Stomach (tissue), 9 donors: Measurements from ENCODE around the gene TRAPPC8. TPM values are rescaled to one million over a fixed set of nuclear protein-coding genes. Genes with fewer than 3 reads are reported as not detected.
A peak's percentile ranks its signal among the peaks of the same experiment; 100 is the strongest.
"Not testable (repeated sequence)": the region's sequence is repeated elsewhere in the genome, so short reads cannot be mapped to it uniquely, and the experiment has no call there.

Experiments used
- DNase-seq, 2 donors: peaks; one replicate each; pipeline versions ENCODE4 v3.0.0 to v3.0.0-alpha.2; 2013 to 2019
- H3K27ac ChIP-seq, 5 donors: fragments of 200-600 bp in 4 of 5; sonication (generic) in 4 of 5; one replicate each; pipeline ENCODE4 v1.5.1; 2013 to 2019; ENCODE audit warnings: mild to moderate bottlenecking in 1 of 5, moderate library complexity in 1 of 5
- H3K27me3 ChIP-seq, 3 donors: fragments of 200-600 bp; sonication (generic); one replicate each; pipeline ENCODE4 v1.5.1; 2017 to 2019; ENCODE audit warnings: mixed run types in 1 of 3
- H3K36me3 ChIP-seq, 4 donors: fragments of 200-600 bp; sonication (generic); 1 replicate in 3 of 4; 2 replicates in 1 of 4; pipeline ENCODE4 v1.5.1; 2016 to 2019
- H3K4me1 ChIP-seq, 4 donors: fragments of 200-600 bp; sonication (generic); one replicate each; pipeline ENCODE4 v1.5.1; 2016 to 2019
- H3K4me3 ChIP-seq, 4 donors: fragments of 200-600 bp; sonication (generic) in 3 of 4; one replicate each; pipeline ENCODE4 v1.5.1; 2016 to 2019; ENCODE audit warnings: mild to moderate bottlenecking in 1 of 4
- H3K9me3 ChIP-seq, 4 donors: fragments of 200-600 bp; sonication (generic); one replicate each; pipeline ENCODE4 v1.5.1; 2016 to 2019
- CTCF ChIP-seq, 7 experiments: fragments of 450-650 bp in 4 of 7; fragments of 200-600 bp in 3 of 7; sonication (generic) in 3 of 7; IDR thresholded peaks; one replicate each; pipeline ENCODE4 v1.5.1; 2016 to 2019; ENCODE audit warnings: antibody characterized with exemption in 7 of 7, control low read depth in 2 of 7, mild to moderate bottlenecking in 1 of 7
- EP300 ChIP-seq: sonication (generic); formaldehyde crosslinking; IDR thresholded peaks from one replicate; pipeline ENCODE4 v1.6.1; 2017; ENCODE audit warnings: antibody characterized with exemption
- POLR2A ChIP-seq, 4 donors: fragments of 450-650 bp; IDR thresholded peaks; one replicate each; pipeline ENCODE4 v1.6.1; 2016; ENCODE audit warnings: antibody characterized with exemption in 4 of 4, control low read depth in 2 of 4, mild to moderate bottlenecking in 1 of 4, moderate library complexity in 1 of 4
- POLR2AphosphoS5 ChIP-seq, 3 donors: sonication (generic); formaldehyde crosslinking; IDR thresholded peaks; one replicate each; pipeline ENCODE4 v1.6.1; 2016; ENCODE audit warnings: antibody characterized with exemption in 3 of 3
- WGBS, 5 donors: extraction: QIAGEN DNeasy Blood & Tissue Kit in 3 of 5; methylation state at CpG; one replicate each; pipeline versions ENCODE4 v1.1.5 to v1.1.7; 2013 to 2018; 5-methylcytosine and 5-hydroxymethylcytosine counted together
- intact Hi-C: fragments of 100-400 bp; cut with DNase I; formaldehyde crosslinking; loops from one replicate; pipeline ENCODE4 v1.15.1; 2023; ENCODE audit warnings: low total_unique reads
- polyA plus RNA-seq, 3 donors: library from polyadenylated mRNA; stranded (reverse); fragments of 200-250 nt; gene quantifications; one replicate each; pipeline ENCODE4 v1.2.3, GENCODE V29; 2013
- total RNA-seq, 5 donors: library from RNA; depleted of rRNA; stranded (reverse); fragments of >200 nt; gene quantifications; one replicate each; pipeline versions ENCODE4 v1.1.0 to v1.2.3, GENCODE V29; 2014 to 2016
- donor health status: healthy with polysubstance abuse.
- donor health status: Bipolar disorder and iron deficiency.
- donor health status: healthy.

Gene TRAPPC8
- total and polyA plus RNA-seq, 8 donors = 8.6 to 75.6 (median 37.2) TPM

GRCh38 chr18:31952223-31952622, 9.3 kb upstream of the TRAPPC8 start:
- no peak overlapping the region for H3K27ac ChIP-seq

GRCh38 chr18:31950583-31950982, 7.7 kb upstream of the TRAPPC8 start:
- intact Hi-C loops = no loop called here
- no peaks in the 10 kb centered on the region for H3K4me1 ChIP-seq
- no peak for TF ChIP-seq CTCF (IDR thresholded peaks at IDR 0.05)
- no peak for TF ChIP-seq POLR2AphosphoS5 (IDR thresholded peaks at IDR 0.05)
- no peak for TF ChIP-seq POLR2A (IDR thresholded peaks at IDR 0.05)
- no peak for TF ChIP-seq EP300

More at GRCh38 chr18:31952223-31952622, 9.3 kb upstream of the TRAPPC8 start:
- TF ChIP-seq POLR2AphosphoS5 (IDR thresholded peaks at IDR 0.05) = no peak
- Histone ChIP-seq H3K4me1 (no peaks in the 10 kb centered on the region), H3K9me3 (no peaks in the 10 kb centered on the region), H3K36me3 (no peaks in the 10 kb centered on the region), H3K4me3 (no peak overlapping the region), H3K27me3 (no peaks in the 10 kb centered on the region)
- no peak for DNase-seq
- intact Hi-C loops = no loop called here
- 82 to 93% (median 92%) methylated on average over 3 of the region's 3 CpGs for WGBS, 5 donors

GRCh38 chr18:31948349-31948748, 5.4 kb upstream of the TRAPPC8 start:
- peaks cover 6 to 12% (median 9%) of the 10 kb centered on the region in 4 donors for H3K4me1 ChIP-seq
- WGBS, 5 donors = 88 to 96% (median 92%) methylated on average over 9 of the region's 9 CpGs
- H3K36me3 ChIP-seq, H3K27me3 ChIP-seq, DNase-seq, H3K4me3 ChIP-seq, H3K9me3 ChIP-seq, H3K27ac ChIP-seq: not testable (repeated sequence)
- intact Hi-C loops = loop anchor here (10.0 kb wide), 1 partner anchor 146 kb away; the partner anchor contains the start of gene RNF138

More at GRCh38 chr18:31950583-31950982, 7.7 kb upstream of the TRAPPC8 start:
- Histone ChIP-seq H3K9me3 (no peaks in the 10 kb centered on the region), H3K4me3 (no peak overlapping the region), H3K27me3 (no peaks in the 10 kb centered on the region), H3K27ac (no peak overlapping the region), H3K36me3 (no peaks in the 10 kb centered on the region)
- peak in 1 of 2 donors; percentile 27 for DNase-seq
- 63 to 72% (median 70%) methylated on average over 3 of the region's 3 CpGs for WGBS, 5 donors

GRCh38 chr18:31946305-31947046, 3.5 kb upstream of the TRAPPC8 start:
- TF ChIP-seq POLR2AphosphoS5 (IDR thresholded peaks at IDR 0.05) = no peak
- no peak for TF ChIP-seq POLR2A (IDR thresholded peaks at IDR 0.05)
- no peak for TF ChIP-seq CTCF (IDR thresholded peaks at IDR 0.05)
- TF ChIP-seq EP300 = no peak
- intact Hi-C loops = loop anchor here (10.0 kb wide), 1 partner anchor 148 kb away; the partner anchor contains the start of gene RNF138
- Histone ChIP-seq H3K27me3 (no peaks in the 10 kb centered on the region), H3K4me3 (no peak overlapping the region), H3K27ac (no peak overlapping the region), H3K9me3 (no peaks in the 10 kb centered on the region), H3K36me3 (no peaks in the 10 kb centered on the region), H3K4me1 (peaks cover 8 to 18% (median 17%) of the 10 kb centered on the region in 4 donors)
- DNase-seq = no peak
- WGBS, 5 donors = 85 to 97% (median 92%) methylated on average over 8 of the region's 8 CpGs

- no peaks in the 10 kb centered on the region for H3K36me3 ChIP-seq
- H3K4me3 ChIP-seq = peak overlapping the region; percentile 71 to 95 (median 90)
- H3K4me1 ChIP-seq = peaks cover 17 to 42% (median 38%) of the 10 kb centered on the region in 4 donors
- peak overlapping the region; percentile 80 to 96 (median 93) for H3K27ac ChIP-seq
- WGBS, 5 donors = 8 to 16% (median 9%) methylated on average over 15 of the region's 15 CpGs
- H3K27me3 ChIP-seq = no peaks in the 10 kb centered on the region
- TF ChIP-seq EP300 (no peak), POLR2A (IDR thresholded peaks at IDR 0.05) (no peak), POLR2AphosphoS5 (IDR thresholded peaks at IDR 0.05) (no peak), CTCF (IDR thresholded peaks at IDR 0.05) (no peak)
- intact Hi-C loops = loop anchor here (10.0 kb wide), 1 partner anchor 151 kb away; the partner anchor contains the start of gene RNF138
- DNase-seq = no peak
- H3K9me3 ChIP-seq = no peaks in the 10 kb centered on the region
Measured at GRCh38 chr18:31943878-31944816, 1.2 kb upstream of the TRAPPC8 start.
